SK-N-SH (cell line): ENCODE data around the gene NDST4. TPM values are rescaled to one million over a fixed set of nuclear protein-coding genes. Genes with fewer than 3 reads are reported as not detected.

Experiments
- CTCF ChIA-PET: fragments of 300-600, 350-600 bp; formaldehyde crosslinking; extraction: SDS; loops from one replicate; lab custom pipeline; 2021; lab: Yijun Ruan, JAX
- POLR2A ChIA-PET: fragments of 350-600 bp; sonication (Branson Sonifier 250); formaldehyde crosslinking; extraction: SDS; loops from one replicate; lab custom pipeline; 2020; ENCODE audit warnings: antibody characterized with exemption, inconsistent platforms; lab: Yijun Ruan, JAX
- DNase-seq: peaks from one replicate; pipeline ENCODE4 v3.0.0; 2012
- H2AFZ ChIP-seq: fragments of 200-600 bp; sonication (generic); 2 replicates; pipeline ENCODE4 v1.8.1; 2016; ENCODE audit warnings: antibody characterized with exemption, mild to moderate bottlenecking, low read depth
- H3F3A ChIP-seq: fragments of 200-600 bp; sonication (generic); replicated peaks from 2 replicates; pipeline ENCODE3; 2016; ENCODE audit warnings: antibody characterized with exemption, mild to moderate bottlenecking; ENCODE audit not compliant: insufficient read depth
- H3K27ac ChIP-seq, 2 experiments: fragments of 200-500 bp in 1 of 2; fragments of 200-600 bp in 1 of 2; sonication (Bioruptor generic) in 1 of 2; sonication (generic), shearing (Covaris generic) in 1 of 2; 2 replicates each; pipeline versions ENCODE4 v1.5.1 to v1.6.1; 2014 to 2016; ENCODE audit warnings: low read depth in 2 of 2, inconsistent platforms in 1 of 2, low read length in 1 of 2, mild to moderate bottlenecking in 1 of 2, mixed read lengths in 1 of 2
- H3K27me3 ChIP-seq: fragments of 200-600 bp; sonication (generic), shearing (Covaris generic); 2 replicates; pipeline ENCODE4 v1.6.1; 2016; ENCODE audit warnings: mixed run types; ENCODE audit not compliant: insufficient read depth
- H3K36me3 ChIP-seq, 2 experiments: fragments of 200-500 bp in 1 of 2; fragments of 200-600 bp in 1 of 2; sonication (Bioruptor generic) in 1 of 2; sonication (generic) in 1 of 2; replicated peaks in 1 of 2; 2 replicates each; pipeline versions ENCODE3 to v1.5.1; 2014 to 2016; ENCODE audit warnings: low read length in 1 of 2, mild to moderate bottlenecking in 1 of 2; ENCODE audit not compliant: insufficient read depth in 2 of 2, control insufficient read depth in 1 of 2
- H3K4me1 ChIP-seq, 2 experiments: fragments of 200-500 bp in 1 of 2; fragments of 200-600 bp in 1 of 2; sonication (Bioruptor generic) in 1 of 2; sonication (generic), shearing (Covaris generic) in 1 of 2; 2 replicates each; pipeline versions ENCODE4 v1.5.1 to v1.6.1; 2014 to 2016; ENCODE audit warnings: low read depth in 1 of 2, low read length in 1 of 2, mixed run types in 1 of 2; ENCODE audit not compliant: insufficient read depth in 2 of 2, control insufficient read depth in 1 of 2
- H3K4me2 ChIP-seq: fragments of 200-600 bp; sonication (generic), shearing (Covaris generic); 2 replicates; pipeline ENCODE4 v1.6.1; 2017; ENCODE audit warnings: mixed run types
- H3K4me3 ChIP-seq, 2 experiments: fragments of 200-500 bp in 1 of 2; fragments of 200-600 bp in 1 of 2; sonication (Bioruptor generic) in 1 of 2; sonication (generic), shearing (Covaris generic) in 1 of 2; 2 replicates each; pipeline versions ENCODE4 v1.5.1 to v1.8.1; 2014 to 2016; ENCODE audit warnings: low read depth in 2 of 2, inconsistent platforms in 1 of 2, low read length in 1 of 2, mild to moderate bottlenecking in 1 of 2, mixed read lengths in 1 of 2, moderate library complexity in 1 of 2
- H3K79me2 ChIP-seq: fragments of 200-600 bp; sonication (generic); 2 replicates; pipeline ENCODE4 v1.8.1; 2017; ENCODE audit warnings: mild to moderate bottlenecking; ENCODE audit not compliant: insufficient read depth
- H3K9ac ChIP-seq: fragments of 200-600 bp; sonication (generic); 2 replicates; pipeline ENCODE4 v1.6.1; 2017; ENCODE audit warnings: mixed run types
- H3K9me2 ChIP-seq: fragments of 200-600 bp; sonication (generic); 2 replicates; pipeline ENCODE4 v1.6.1; 2017; ENCODE audit warnings: mixed run types
- H3K9me3 ChIP-seq: fragments of 200-600 bp; sonication (generic); 2 replicates; pipeline ENCODE4 v1.6.1; 2017; ENCODE audit warnings: mixed run types, mild to moderate bottlenecking, moderate library complexity
- H4K20me1 ChIP-seq: fragments of 200-600 bp; sonication (generic); 2 replicates; pipeline ENCODE4 v1.6.1; 2017; ENCODE audit warnings: mild to moderate bottlenecking, mixed run types; ENCODE audit not compliant: insufficient read depth
- CHD2 ChIP-seq: fragments of 150-350 bp; IDR thresholded peaks from 2 replicates; pipeline ENCODE4 v1.6.1; 2018; ENCODE audit warnings: low read length; ENCODE audit not compliant: partially characterized antibody
- ELF1 ChIP-seq: IDR thresholded peaks from 2 replicates; pipeline ENCODE4 v1.4.0; 2012
- FOSL2 ChIP-seq: IDR thresholded peaks from 2 replicates; pipeline ENCODE4 v1.4.0; 2012; ENCODE audit warnings: low read depth, mild to moderate bottlenecking, moderate library complexity, borderline replicate concordance
- FOXM1 ChIP-seq: IDR thresholded peaks from 2 replicates; pipeline ENCODE4 v1.4.0; 2012; ENCODE audit warnings: low read depth, mild to moderate bottlenecking
- GABPA ChIP-seq: IDR thresholded peaks from 2 replicates; pipeline ENCODE4 v1.4.0; 2012; ENCODE audit warnings: low read depth, mild to moderate bottlenecking
- MEF2A ChIP-seq: IDR thresholded peaks from 2 replicates; pipeline ENCODE4 v1.4.0; 2012; ENCODE audit warnings: low read depth, borderline replicate concordance
- NRF1 ChIP-seq: IDR thresholded peaks from 2 replicates; pipeline ENCODE4 v1.6.1; 2012; ENCODE audit warnings: low read depth, mild to moderate bottlenecking, low read length
- POLR2AphosphoS5 ChIP-seq: IDR thresholded peaks from 2 replicates; pipeline ENCODE4 v1.6.1; 2012; ENCODE audit warnings: low read depth, low read length
- RXRA ChIP-seq: IDR thresholded peaks from 2 replicates; pipeline ENCODE4 v1.4.0; 2012; ENCODE audit warnings: low read depth, mild to moderate bottlenecking, borderline replicate concordance
- SIN3A ChIP-seq: IDR thresholded peaks from 2 replicates; pipeline ENCODE4 v1.6.1; 2012; ENCODE audit warnings: low read depth, mild to moderate bottlenecking, low read length, moderate library complexity, borderline replicate concordance
- SMC3 ChIP-seq: IDR thresholded peaks from 2 replicates; pipeline ENCODE4 v1.6.1; 2012; ENCODE audit warnings: low read depth, low read length, improper control_type of control experiment
- TCF12 ChIP-seq: IDR thresholded peaks from 2 replicates; pipeline ENCODE4 v1.4.0; 2012
- WGBS: methylation state at CpG from one replicate; pipeline ENCODE4 v1.1.6; 2017; ENCODE audit warnings: low lambda C conversion rate; 5-methylcytosine and 5-hydroxymethylcytosine counted together
- polyA plus RNA-seq, 3 experiments: library from polyadenylated mRNA; depleted of rRNA; stranded (reverse); fragments of >200 nt; gene quantifications; 2 replicates each; pipeline ENCODE4 v1.2.3, GENCODE V29; 2012
- TF ChIP-seq, protein P1 (sequence below): IDR thresholded peaks from 2 replicates; pipeline ENCODE4 v1.4.0; 2012; ENCODE audit warnings: low read depth, borderline replicate concordance
- TF ChIP-seq, protein P2 (sequence below): fragments of 150-350 bp; IDR thresholded peaks from 2 replicates; pipeline ENCODE4 v1.6.1; 2016; ENCODE audit warnings: mild to moderate bottlenecking, low read depth, low read length

Gene NDST4
- polyA plus RNA-seq, 1 of the 3 experiments (the other 2 are of a cell fraction) = not detected

DNA sequence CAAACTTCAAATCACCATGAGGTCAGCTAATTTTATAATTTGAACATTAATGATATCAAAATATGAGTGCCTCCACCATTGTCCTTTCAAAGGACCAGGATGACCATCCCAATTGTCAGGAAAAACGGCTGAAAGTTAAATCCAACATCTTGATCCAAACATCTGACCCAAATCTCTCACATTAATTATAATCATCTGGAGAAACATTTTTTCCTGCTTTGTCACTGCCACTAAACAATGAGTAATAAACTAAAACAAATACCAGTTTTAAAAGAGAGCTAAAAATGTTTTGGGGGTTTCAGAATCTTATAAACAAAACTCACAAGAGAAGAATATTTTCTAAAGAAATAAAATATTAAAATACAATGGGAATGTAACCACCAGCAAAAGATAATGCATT is 45.7 kb upstream of the NDST4 start:
- Histone ChIP-seq H3K9me2 (no peaks in the 10 kb centered on the region), H3K36me3 (no peaks in the 10 kb centered on the region), H2AFZ (no peak overlapping the region), H3K9ac (no peak overlapping the region), H4K20me1 (no peaks in the 10 kb centered on the region), H3K9me3 (no peaks in the 10 kb centered on the region; the same call in 1 of the 2 replicates), H3K4me3 (no peak overlapping the region), H3K4me1 (no peaks in the 10 kb centered on the region), H3K4me2 (no peak overlapping the region), H3K27ac (no peak overlapping the region), H3K27me3 (no peaks in the 10 kb centered on the region), H3K79me2 (no peaks in the 10 kb centered on the region), H3F3A (no peaks in the 10 kb centered on the region)
- no peak for TF ChIP-seq CHD2
- WGBS = 0% methylated on average over 1 of the region's 1 CpG
- DNase-seq = no peak
- POLR2A ChIA-PET = no interaction called here
- CTCF ChIA-PET = interaction anchor here (1.0 kb wide), 1 partner anchor 8 kb away, joined by 3 read pairs; no protein-coding TSS in a partner anchor

DNA sequence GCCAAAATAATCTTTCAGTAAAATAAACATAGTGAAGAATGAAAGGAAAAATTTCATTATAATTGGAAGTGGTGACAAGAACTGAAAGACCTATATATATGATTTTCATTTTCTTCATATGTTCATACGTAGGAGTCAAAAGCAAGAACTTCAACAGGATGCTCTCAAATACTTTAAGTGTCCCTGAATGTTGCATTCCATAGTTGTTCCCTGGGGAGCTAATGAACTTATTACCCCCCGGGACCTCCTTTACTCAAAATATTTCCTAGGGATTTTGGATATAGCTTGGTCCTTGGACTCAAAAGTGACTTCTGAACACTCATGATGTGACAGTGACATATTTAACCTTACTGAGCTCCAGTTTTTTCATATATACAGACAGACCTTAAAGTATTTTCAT is 44.9 kb upstream of the NDST4 start:
- Histone ChIP-seq H4K20me1 (no peaks in the 10 kb centered on the region), H3K4me1 (no peaks in the 10 kb centered on the region), H3K36me3 (no peaks in the 10 kb centered on the region), H3F3A (no peaks in the 10 kb centered on the region), H3K27me3 (no peaks in the 10 kb centered on the region), H3K4me2 (no peak overlapping the region), H3K79me2 (no peaks in the 10 kb centered on the region), H2AFZ (no peak overlapping the region), H3K27ac (no peak overlapping the region), H3K9ac (no peak overlapping the region), H3K4me3 (no peak overlapping the region), H3K9me2 (no peaks in the 10 kb centered on the region), H3K9me3 (no peaks in the 10 kb centered on the region; the same call in 1 of the 2 replicates)
- ChIA-PET CTCF (no interaction called here), POLR2A (no interaction called here)
- no peak for DNase-seq
- TF ChIP-seq, protein P1, sequence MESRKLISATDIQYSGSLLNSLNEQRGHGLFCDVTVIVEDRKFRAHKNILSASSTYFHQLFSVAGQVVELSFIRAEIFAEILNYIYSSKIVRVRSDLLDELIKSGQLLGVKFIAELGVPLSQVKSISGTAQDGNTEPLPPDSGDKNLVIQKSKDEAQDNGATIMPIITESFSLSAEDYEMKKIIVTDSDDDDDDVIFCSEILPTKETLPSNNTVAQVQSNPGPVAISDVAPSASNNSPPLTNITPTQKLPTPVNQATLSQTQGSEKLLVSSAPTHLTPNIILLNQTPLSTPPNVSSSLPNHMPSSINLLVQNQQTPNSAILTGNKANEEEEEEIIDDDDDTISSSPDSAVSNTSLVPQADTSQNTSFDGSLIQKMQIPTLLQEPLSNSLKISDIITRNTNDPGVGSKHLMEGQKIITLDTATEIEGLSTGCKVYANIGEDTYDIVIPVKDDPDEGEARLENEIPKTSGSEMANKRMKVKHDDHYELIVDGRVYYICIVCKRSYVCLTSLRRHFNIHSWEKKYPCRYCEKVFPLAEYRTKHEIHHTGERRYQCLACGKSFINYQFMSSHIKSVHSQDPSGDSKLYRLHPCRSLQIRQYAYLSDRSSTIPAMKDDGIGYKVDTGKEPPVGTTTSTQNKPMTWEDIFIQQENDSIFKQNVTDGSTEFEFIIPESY = no peak
- TF ChIP-seq SMC3 = no peak
- no peak for TF ChIP-seq FOXM1
- TF ChIP-seq MEF2A = no peak
- TF ChIP-seq ELF1 = no peak
- no peak for TF ChIP-seq SIN3A
- no peak for TF ChIP-seq CHD2
- no peak for TF ChIP-seq TCF12
- no peak for TF ChIP-seq POLR2AphosphoS5
- TF ChIP-seq NRF1 = no peak
- TF ChIP-seq, protein P2, sequence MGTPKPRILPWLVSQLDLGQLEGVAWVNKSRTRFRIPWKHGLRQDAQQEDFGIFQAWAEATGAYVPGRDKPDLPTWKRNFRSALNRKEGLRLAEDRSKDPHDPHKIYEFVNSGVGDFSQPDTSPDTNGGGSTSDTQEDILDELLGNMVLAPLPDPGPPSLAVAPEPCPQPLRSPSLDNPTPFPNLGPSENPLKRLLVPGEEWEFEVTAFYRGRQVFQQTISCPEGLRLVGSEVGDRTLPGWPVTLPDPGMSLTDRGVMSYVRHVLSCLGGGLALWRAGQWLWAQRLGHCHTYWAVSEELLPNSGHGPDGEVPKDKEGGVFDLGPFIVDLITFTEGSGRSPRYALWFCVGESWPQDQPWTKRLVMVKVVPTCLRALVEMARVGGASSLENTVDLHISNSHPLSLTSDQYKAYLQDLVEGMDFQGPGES = no peak
- no peak for TF ChIP-seq FOSL2
- no peak for TF ChIP-seq RXRA
- no peak for TF ChIP-seq GABPA
- WGBS = 30% methylated on average over 2 of the region's 2 CpGs
